ENCODE results near the gene LRRC45. TPM values are rescaled to one million over a fixed set of nuclear protein-coding genes. Genes with fewer than 3 reads are reported as not detected.

Gene LRRC45
- total RNA-seq, 2 experiments from 2014 or later = 41.2 to 52.0 TPM

DNA sequence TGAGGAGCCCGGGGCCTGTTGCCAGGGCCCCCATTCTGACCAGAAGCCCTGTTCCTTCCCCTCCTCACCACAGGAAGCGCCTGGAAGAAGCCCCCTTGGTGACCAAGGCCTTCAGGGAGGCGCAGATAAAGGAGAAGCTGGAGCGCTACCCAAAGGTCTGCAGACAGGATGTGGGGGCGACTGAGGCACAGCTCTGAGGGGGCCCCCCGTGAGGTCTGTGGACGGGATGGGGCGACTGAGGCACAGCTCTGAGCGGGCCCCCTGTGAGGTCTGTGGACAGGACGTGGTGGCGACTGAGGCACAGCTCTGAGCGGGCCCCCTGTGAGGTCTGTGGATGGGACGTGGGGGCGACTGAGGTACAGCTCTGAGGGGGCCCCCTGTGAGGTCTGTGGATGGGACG is 13.7 kb upstream of the LRRC45 start:
- no peak overlapping the region for H3K27ac ChIP-seq (ENCODE audit: low read depth, low read length, poor library complexity, severe bottlenecking)
- no peaks in the 10 kb centered on the region for H3K36me3 ChIP-seq (ENCODE audit: insufficient read depth, low read length)
- POLR2A ChIA-PET = interaction anchor here (0.6 kb wide), 1 partner anchor 67 kb away, joined by 5 read pairs; no protein-coding TSS in a partner anchor
- no peaks in the 10 kb centered on the region for H3K4me1 ChIP-seq (ENCODE audit: insufficient read depth, low read length, poor library complexity, severe bottlenecking)
- BruUV-seq (replicated peaks) = no TSS peak
- no peaks in the 10 kb centered on the region for H3K9me3 ChIP-seq (ENCODE audit: low read length)
- no peaks in the 10 kb centered on the region for H3K9me2 ChIP-seq (ENCODE audit: insufficient read depth, low read length)
- no peak for DNase-seq (ENCODE audit: low spot score)
- CTCF ChIA-PET (ENCODE audit: unreplicated experiment) = no interaction called here
- no peak overlapping the region for H2AFZ ChIP-seq (ENCODE audit: low read length)
- no peak overlapping the region for H3K4me3 ChIP-seq (ENCODE audit: low read depth, low read length, poor library complexity, severe bottlenecking)
- H3K4me2 ChIP-seq (ENCODE audit: low read length) = no peak overlapping the region
- H3K79me2 ChIP-seq (ENCODE audit: insufficient read depth, low read depth, low read length) = no peaks in the 10 kb centered on the region
- H4K20me1 ChIP-seq (ENCODE audit: insufficient read depth, low read length) = no peaks in the 10 kb centered on the region
- TF ChIP-seq, protein P1, sequence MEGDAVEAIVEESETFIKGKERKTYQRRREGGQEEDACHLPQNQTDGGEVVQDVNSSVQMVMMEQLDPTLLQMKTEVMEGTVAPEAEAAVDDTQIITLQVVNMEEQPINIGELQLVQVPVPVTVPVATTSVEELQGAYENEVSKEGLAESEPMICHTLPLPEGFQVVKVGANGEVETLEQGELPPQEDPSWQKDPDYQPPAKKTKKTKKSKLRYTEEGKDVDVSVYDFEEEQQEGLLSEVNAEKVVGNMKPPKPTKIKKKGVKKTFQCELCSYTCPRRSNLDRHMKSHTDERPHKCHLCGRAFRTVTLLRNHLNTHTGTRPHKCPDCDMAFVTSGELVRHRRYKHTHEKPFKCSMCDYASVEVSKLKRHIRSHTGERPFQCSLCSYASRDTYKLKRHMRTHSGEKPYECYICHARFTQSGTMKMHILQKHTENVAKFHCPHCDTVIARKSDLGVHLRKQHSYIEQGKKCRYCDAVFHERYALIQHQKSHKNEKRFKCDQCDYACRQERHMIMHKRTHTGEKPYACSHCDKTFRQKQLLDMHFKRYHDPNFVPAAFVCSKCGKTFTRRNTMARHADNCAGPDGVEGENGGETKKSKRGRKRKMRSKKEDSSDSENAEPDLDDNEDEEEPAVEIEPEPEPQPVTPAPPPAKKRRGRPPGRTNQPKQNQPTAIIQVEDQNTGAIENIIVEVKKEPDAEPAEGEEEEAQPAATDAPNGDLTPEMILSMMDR (conservative IDR thresholded peaks at IDR 0.05; ENCODE audit: low read length) = no peak
- TF ChIP-seq EZH2phosphoT487 (IDR thresholded peaks at IDR 0.05; ENCODE audit: borderline replicate concordance, low read depth, low read length) = no peak
- intact Hi-C loops (cut with micrococcal nuclease; ENCODE audit: unreplicated experiment) = no loop called here

DNA sequence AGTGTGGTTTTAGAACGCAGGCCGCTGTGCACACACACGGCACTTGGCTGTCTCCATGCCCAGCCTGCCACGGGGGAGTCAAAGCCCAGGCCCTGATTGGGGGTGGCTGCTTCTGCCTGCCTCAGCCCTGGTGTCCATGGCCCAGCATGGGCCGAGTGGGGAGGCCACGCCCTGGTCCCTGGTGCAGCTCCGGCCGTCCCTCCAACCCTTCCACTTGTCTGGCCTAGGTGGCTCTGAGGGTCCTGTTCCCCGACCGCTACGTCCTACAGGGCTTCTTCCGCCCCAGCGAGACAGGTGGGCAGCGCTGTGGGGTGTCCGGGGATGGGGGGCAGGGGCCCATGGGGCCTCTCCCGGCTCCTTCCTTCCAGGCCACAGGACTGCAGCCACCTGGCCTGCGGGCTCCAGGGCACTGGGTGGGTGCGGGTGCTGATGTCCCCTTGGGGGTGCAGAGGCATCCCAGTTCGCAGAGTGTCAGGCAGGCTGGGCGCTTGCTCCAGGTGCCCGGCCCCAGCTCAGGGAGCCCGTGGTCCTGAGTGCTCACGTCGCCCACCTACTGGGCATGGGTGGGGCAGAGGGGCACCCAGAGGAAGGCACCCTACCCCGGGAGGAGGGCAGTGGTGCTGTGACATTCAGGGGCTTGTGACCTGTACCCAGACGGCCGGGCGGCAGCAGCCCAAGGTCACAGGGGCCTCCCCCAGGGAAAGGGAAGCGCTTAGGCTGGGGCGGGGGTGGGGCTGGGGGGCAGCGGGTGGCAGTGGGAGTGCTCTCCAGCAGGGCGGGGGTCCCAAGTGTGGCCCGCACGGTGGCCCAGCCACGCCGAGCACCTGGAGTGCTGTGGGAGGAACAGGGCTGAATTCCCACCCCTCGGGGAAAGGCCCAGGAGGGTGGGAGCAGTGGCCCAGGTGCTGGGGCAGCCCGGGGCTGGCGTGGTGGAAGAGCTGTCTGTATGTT is 12.3 kb upstream of the LRRC45 start:
- intact Hi-C loops (cut with micrococcal nuclease; ENCODE audit: unreplicated experiment) = no loop called here
- H3K4me3 ChIP-seq (ENCODE audit: low read depth, low read length, poor library complexity, severe bottlenecking) = no peak overlapping the region

More for the DNA sequence above, 12.3 kb upstream of the LRRC45 start:
- ChIA-PET CTCF (ENCODE audit: unreplicated experiment) (no interaction called here), POLR2A (no interaction called here)
- H2AFZ ChIP-seq (ENCODE audit: low read length) = no peak overlapping the region
- no peaks in the 10 kb centered on the region for H4K20me1 ChIP-seq (ENCODE audit: insufficient read depth, low read length)
- TF ChIP-seq, protein P1 (conservative IDR thresholded peaks at IDR 0.05; ENCODE audit: low read length) = no peak
- no peak for TF ChIP-seq EZH2phosphoT487 (IDR thresholded peaks at IDR 0.05; ENCODE audit: borderline replicate concordance, low read depth, low read length)
- no peaks in the 10 kb centered on the region for H3K36me3 ChIP-seq (ENCODE audit: insufficient read depth, low read length)
- H3K79me2 ChIP-seq (ENCODE audit: insufficient read depth, low read depth, low read length) = no peaks in the 10 kb centered on the region
- H3K9me2 ChIP-seq (ENCODE audit: insufficient read depth, low read length) = no peaks in the 10 kb centered on the region
- DNase-seq (ENCODE audit: low spot score) = no peak
- no peak overlapping the region for H3K4me2 ChIP-seq (ENCODE audit: low read length)
- H3K9me3 ChIP-seq (ENCODE audit: low read length) = no peaks in the 10 kb centered on the region
- BruUV-seq (replicated peaks) = no TSS peak
- no peak overlapping the region for H3K27ac ChIP-seq (ENCODE audit: low read depth, low read length, poor library complexity, severe bottlenecking)
- H3K4me1 ChIP-seq (ENCODE audit: insufficient read depth, low read length, poor library complexity, severe bottlenecking) = no peaks in the 10 kb centered on the region
